ENCODE data around the gene DCDC2B.

The DCDC2B gene

DNA sequence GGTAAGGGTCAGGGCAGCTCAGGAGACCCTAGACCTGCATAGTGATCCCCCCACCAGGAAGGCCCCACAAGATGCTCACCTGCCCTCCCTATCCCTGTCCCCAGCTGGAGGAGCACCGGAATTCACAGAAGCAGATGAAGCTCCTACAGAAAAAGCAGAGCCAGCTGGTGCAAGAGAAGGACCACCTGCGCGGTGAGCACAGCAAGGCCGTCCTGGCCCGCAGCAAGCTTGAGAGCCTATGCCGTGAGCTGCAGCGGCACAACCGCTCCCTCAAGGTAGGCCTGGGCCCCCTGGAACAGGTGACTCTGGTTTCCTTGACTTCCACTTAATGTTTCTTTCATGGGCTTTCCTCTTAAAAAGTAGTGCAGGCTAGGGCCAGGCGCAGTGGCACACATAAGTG is 21.0 kb upstream of the DCDC2B start:
- Histone ChIP-seq H3K36me3 (replicated peaks; ENCODE audit: low read depth, low read length) (peaks cover 52% of the 10 kb centered on the region), H3K4me1 (ENCODE audit: low read length) (no peaks in the 10 kb centered on the region), H2AFZ (ENCODE audit: low read depth, low read length) (no peak overlapping the region), H3K4me2 (ENCODE audit: low read length) (no peak overlapping the region), H3K4me3 (ENCODE audit: low read length) (no peak overlapping the region), H3K9me3 (ENCODE audit: insufficient read depth, low read length) (no peaks in the 10 kb centered on the region), H3K27me3 (ENCODE audit: low read depth, low read length) (no peaks in the 10 kb centered on the region), H4K20me1 (ENCODE audit: insufficient read depth, low read length) (peaks cover 2% of the 10 kb centered on the region), H3K27ac (ENCODE audit: low read length) (no peak overlapping the region), H3K9ac (ENCODE audit: low read length) (no peak overlapping the region), H3K79me2 (ENCODE audit: low read length) (peaks cover 42% of the 10 kb centered on the region)
- TF ChIP-seq, protein P1, sequence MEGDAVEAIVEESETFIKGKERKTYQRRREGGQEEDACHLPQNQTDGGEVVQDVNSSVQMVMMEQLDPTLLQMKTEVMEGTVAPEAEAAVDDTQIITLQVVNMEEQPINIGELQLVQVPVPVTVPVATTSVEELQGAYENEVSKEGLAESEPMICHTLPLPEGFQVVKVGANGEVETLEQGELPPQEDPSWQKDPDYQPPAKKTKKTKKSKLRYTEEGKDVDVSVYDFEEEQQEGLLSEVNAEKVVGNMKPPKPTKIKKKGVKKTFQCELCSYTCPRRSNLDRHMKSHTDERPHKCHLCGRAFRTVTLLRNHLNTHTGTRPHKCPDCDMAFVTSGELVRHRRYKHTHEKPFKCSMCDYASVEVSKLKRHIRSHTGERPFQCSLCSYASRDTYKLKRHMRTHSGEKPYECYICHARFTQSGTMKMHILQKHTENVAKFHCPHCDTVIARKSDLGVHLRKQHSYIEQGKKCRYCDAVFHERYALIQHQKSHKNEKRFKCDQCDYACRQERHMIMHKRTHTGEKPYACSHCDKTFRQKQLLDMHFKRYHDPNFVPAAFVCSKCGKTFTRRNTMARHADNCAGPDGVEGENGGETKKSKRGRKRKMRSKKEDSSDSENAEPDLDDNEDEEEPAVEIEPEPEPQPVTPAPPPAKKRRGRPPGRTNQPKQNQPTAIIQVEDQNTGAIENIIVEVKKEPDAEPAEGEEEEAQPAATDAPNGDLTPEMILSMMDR (IDR thresholded peaks at IDR 0.05; ENCODE audit: low read depth, low read length) = no peak
- no peak for TF ChIP-seq EZH2phosphoT487 (IDR thresholded peaks at IDR 0.05; ENCODE audit: low read depth)

DNA sequence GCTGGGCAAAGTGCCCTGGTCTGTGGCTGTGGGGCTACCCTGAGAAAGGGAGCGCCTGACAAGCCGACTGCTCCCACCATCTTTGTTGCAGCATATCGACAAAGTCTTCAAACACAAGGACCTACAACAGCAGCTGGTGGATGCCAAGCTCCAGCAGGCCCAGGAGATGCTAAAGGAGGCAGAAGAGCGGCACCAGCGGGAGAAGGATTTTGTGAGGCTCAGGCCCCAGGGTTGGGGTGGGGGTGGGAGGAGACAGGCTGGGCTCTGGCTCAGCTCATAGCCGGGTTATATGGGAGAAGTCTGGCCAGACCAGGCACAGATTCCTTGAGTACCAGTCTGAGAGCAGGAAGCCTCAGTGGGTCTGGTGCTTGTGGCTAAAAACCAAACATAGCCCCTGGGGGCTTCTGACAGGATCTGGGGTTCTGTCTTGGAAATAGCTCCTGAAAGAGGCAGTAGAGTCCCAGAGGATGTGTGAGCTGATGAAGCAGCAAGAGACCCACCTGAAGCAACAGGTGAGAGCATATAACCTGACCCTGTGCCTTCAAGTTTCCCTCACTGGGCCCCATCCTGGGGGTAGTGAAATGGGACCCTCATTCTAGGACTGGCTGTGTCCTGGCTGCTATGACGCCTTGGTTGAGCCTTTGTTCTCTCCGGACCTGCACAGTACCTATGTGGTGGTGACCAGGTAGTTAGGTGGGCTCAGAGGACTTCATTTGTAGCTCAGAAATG is 16.5 kb upstream of the DCDC2B start:
- H3K4me1 ChIP-seq (ENCODE audit: low read length) = no peaks in the 10 kb centered on the region
- TF ChIP-seq, protein P1 (IDR thresholded peaks at IDR 0.05; ENCODE audit: low read depth, low read length) = no peak
- H4K20me1 ChIP-seq (ENCODE audit: insufficient read depth, low read length) = no peaks in the 10 kb centered on the region; the same call in 1 of the 2 replicates

DNA sequence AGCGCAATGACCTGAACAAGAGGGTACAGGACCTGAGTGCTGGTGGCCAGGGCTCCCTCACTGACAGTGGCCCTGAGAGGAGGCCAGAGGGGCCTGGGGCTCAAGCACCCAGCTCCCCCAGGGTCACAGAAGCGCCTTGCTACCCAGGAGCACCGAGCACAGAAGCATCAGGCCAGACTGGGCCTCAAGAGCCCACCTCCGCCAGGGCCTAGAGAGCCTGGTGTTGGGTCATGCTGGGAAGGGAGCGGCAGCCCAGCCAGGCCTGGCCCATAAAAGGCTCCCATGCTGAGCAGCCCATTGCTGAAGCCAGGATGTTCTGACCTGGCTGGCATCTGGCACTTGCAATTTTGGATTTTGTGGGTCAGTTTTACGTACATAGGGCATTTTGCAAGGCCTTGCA is 13.9 kb upstream of the DCDC2B start:
- Histone ChIP-seq H3K27ac (ENCODE audit: low read length) (no peak overlapping the region), H3K27me3 (ENCODE audit: low read depth, low read length) (no peaks in the 10 kb centered on the region), H3K9me3 (ENCODE audit: insufficient read depth, low read length) (no peaks in the 10 kb centered on the region), H2AFZ (ENCODE audit: low read depth, low read length) (no peak overlapping the region), H3K4me1 (ENCODE audit: low read length) (peaks cover 19% of the 10 kb centered on the region), H3K79me2 (ENCODE audit: low read length) (no peaks in the 10 kb centered on the region), H3K9ac (ENCODE audit: low read length) (no peak overlapping the region), H3K4me2 (ENCODE audit: low read length) (no peak overlapping the region), H3K36me3 (replicated peaks; ENCODE audit: low read depth, low read length) (peaks cover 41% of the 10 kb centered on the region), H3K4me3 (ENCODE audit: low read length) (no peak overlapping the region), H4K20me1 (ENCODE audit: insufficient read depth, low read length) (no peaks in the 10 kb centered on the region)
- no peak for TF ChIP-seq EZH2phosphoT487 (IDR thresholded peaks at IDR 0.05; ENCODE audit: low read depth)
- TF ChIP-seq, protein P1 (IDR thresholded peaks at IDR 0.05; ENCODE audit: low read depth, low read length) = no peak

More for the DNA sequence above, 16.5 kb upstream of the DCDC2B start:
- peaks cover 6% of the 10 kb centered on the region; the same call in 1 of the 2 replicates for H3K79me2 ChIP-seq (ENCODE audit: low read length)
- no peak overlapping the region for H3K4me2 ChIP-seq (ENCODE audit: low read length)
- H3K36me3 ChIP-seq (replicated peaks; ENCODE audit: low read depth, low read length) = peaks cover 50% of the 10 kb centered on the region
- H3K9ac ChIP-seq (ENCODE audit: low read length) = no peak overlapping the region
- no peak overlapping the region for H3K4me3 ChIP-seq (ENCODE audit: low read length)
- H3K9me3 ChIP-seq (ENCODE audit: insufficient read depth, low read length) = no peaks in the 10 kb centered on the region
- no peak overlapping the region for H2AFZ ChIP-seq (ENCODE audit: low read depth, low read length)
- H3K27me3 ChIP-seq (ENCODE audit: low read depth, low read length) = no peaks in the 10 kb centered on the region
- no peak overlapping the region for H3K27ac ChIP-seq (ENCODE audit: low read length)

DNA sequence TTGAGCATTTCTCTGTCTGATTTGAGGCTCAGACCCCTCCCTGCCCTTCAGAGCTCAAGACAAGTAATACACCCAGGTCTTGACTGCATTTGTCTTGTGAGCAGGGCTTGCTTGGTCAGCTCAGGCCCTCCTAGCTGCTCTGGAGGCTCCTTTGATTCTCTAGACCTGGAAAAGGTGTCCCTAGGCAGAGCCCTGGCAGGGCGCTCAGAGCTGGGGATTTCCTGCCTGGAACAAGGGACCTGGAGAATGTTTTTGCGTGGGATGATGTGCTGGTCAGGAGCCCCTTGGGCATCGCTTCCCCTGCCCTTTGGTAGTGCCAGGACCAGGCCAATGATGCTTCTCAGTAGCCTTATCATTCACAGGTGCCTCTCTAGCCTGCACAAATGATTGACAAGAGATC is 13.4 kb upstream of the DCDC2B start:
- no peak overlapping the region for H3K9ac ChIP-seq (ENCODE audit: low read length)
- no peaks in the 10 kb centered on the region for H4K20me1 ChIP-seq (ENCODE audit: insufficient read depth, low read length)
- H3K4me2 ChIP-seq (ENCODE audit: low read length) = no peak overlapping the region

More for the DNA sequence above, 13.4 kb upstream of the DCDC2B start:
- no peak overlapping the region for H3K4me3 ChIP-seq (ENCODE audit: low read length)
- no peak overlapping the region for H3K27ac ChIP-seq (ENCODE audit: low read length)
- no peaks in the 10 kb centered on the region for H3K79me2 ChIP-seq (ENCODE audit: low read length)
- no peaks in the 10 kb centered on the region for H3K9me3 ChIP-seq (ENCODE audit: insufficient read depth, low read length)
- no peak overlapping the region for H2AFZ ChIP-seq (ENCODE audit: low read depth, low read length)
- H3K4me1 ChIP-seq (ENCODE audit: low read length) = peaks cover 22% of the 10 kb centered on the region
- H3K27me3 ChIP-seq (ENCODE audit: low read depth, low read length) = no peaks in the 10 kb centered on the region
- peaks cover 36% of the 10 kb centered on the region for H3K36me3 ChIP-seq (replicated peaks; ENCODE audit: low read depth, low read length)
- TF ChIP-seq, protein P1 (IDR thresholded peaks at IDR 0.05; ENCODE audit: low read depth, low read length) = no peak
- TF ChIP-seq EZH2phosphoT487 (IDR thresholded peaks at IDR 0.05; ENCODE audit: low read depth) = no peak
